ENCODE results near the gene FGB. TPM values are rescaled to one million over a fixed set of nuclear protein-coding genes. Genes with fewer than 3 reads are reported as not detected.

FGB gene
- total and polyA plus RNA-seq, 2 of the 13 experiments (the other 11 are each of a cell fraction or from before 2014, with no cell fraction given): 226 to 784 TPM

GRCh38 chr4:154617820-154618317, 55.1 kb downstream of the FGB start (continued):
- TF ChIP-seq ZNF513 (CRISPR knock-in tag; conservative IDR thresholded peaks at IDR 0.05) (no peak), THRA (CRISPR knock-in tag; IDR thresholded peaks at IDR 0.05; ENCODE audit: borderline replicate concordance) (peak; percentile 98), NFE2 (CRISPR knock-in tag; IDR thresholded peaks at IDR 0.05) (no peak), KDM5A (IDR thresholded peaks at IDR 0.05; ENCODE audit: borderline replicate concordance, low read length) (no peak; the same call in 1 of the 2 replicates), DNMT1 (CRISPR knock-in tag; IDR thresholded peaks at IDR 0.05) (no peak), PHF8 (CRISPR knock-in tag; IDR thresholded peaks at IDR 0.05) (0 out of 2 replicates have a peak, but pooled peaks have one; percentile 52), MLXIP (CRISPR knock-in tag; IDR thresholded peaks at IDR 0.05; ENCODE audit: borderline replicate concordance) (no peak), CREB3 (CRISPR knock-in tag; IDR thresholded peaks at IDR 0.05) (no peak), CHD4 (IDR thresholded peaks at IDR 0.05; ENCODE audit: borderline replicate concordance, low read length) (no peak; the same call in 1 of the 2 replicates), JUNB (CRISPR knock-in tag; IDR thresholded peaks at IDR 0.05; ENCODE audit: borderline replicate concordance) (peak; percentile 85; the same call in 1 of the 2 replicates), GATAD1 (CRISPR knock-in tag; IDR thresholded peaks at IDR 0.05) (peak; percentile 68; the same call in 1 of the 2 replicates), ATF2 (CRISPR knock-in tag; IDR thresholded peaks at IDR 0.05) (peak; percentile 97), ISX (CRISPR knock-in tag; conservative IDR thresholded peaks at IDR 0.05) (no peak), ZNF274 (CRISPR knock-in tag; IDR thresholded peaks at IDR 0.05) (no peak), ATRX (CRISPR knock-in tag; IDR thresholded peaks at IDR 0.05; ENCODE audit: borderline replicate concordance) (no peak), BCL3 (CRISPR knock-in tag; IDR thresholded peaks at IDR 0.05) (no peak), ZNF510 (CRISPR knock-in tag; IDR thresholded peaks at IDR 0.05; ENCODE audit: low read depth) (no peak), POLR2AphosphoS5 (IDR thresholded peaks at IDR 0.05; ENCODE audit: low read depth, low read length) (no peak), YEATS4 (CRISPR knock-in tag; IDR thresholded peaks at IDR 0.05; ENCODE audit: borderline replicate concordance) (peak; percentile 48; the same call in 1 of the 2 replicates), SIX4 (CRISPR knock-in tag; IDR thresholded peaks at IDR 0.05) (peak; percentile 95), ZMYM4 (CRISPR knock-in tag; IDR thresholded peaks at IDR 0.05) (peak; percentile 64; the same call in 1 of the 2 replicates)
